Measurements from ENCODE around the gene SLC14A1.

DNA sequence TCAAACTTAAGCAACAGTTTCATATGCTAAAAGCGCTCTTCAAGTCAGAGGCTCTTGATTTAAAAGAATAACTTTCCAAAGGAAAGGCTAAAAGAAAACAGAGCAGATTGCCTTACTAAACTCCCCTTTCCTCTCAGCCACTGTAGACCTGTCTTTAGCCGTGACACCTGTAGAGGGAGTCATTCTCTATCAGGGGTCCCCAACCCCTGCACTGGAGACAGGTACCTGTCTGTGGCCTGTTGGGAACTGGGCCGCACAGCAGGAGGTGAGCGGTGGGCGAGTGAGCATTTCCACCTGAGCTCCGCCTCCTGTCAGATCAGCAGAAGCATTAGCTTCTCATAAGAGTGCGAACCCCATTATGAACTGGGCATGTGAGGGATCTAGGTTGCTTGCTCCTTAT is 9.6 kb downstream of the SLC14A1 start:
- TF ChIP-seq, protein P1, sequence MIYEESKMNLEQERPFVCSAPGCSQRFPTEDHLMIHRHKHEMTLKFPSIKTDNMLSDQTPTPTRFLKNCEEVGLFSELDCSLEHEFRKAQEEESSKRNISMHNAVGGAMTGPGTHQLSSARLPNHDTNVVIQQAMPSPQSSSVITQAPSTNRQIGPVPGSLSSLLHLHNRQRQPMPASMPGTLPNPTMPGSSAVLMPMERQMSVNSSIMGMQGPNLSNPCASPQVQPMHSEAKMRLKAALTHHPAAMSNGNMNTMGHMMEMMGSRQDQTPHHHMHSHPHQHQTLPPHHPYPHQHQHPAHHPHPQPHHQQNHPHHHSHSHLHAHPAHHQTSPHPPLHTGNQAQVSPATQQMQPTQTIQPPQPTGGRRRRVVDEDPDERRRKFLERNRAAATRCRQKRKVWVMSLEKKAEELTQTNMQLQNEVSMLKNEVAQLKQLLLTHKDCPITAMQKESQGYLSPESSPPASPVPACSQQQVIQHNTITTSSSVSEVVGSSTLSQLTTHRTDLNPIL (CRISPR knock-in tag; IDR thresholded peaks at IDR 0.05; ENCODE audit: low read depth), result no peak
- TF ChIP-seq ISL1 (CRISPR knock-in tag; IDR thresholded peaks at IDR 0.05) (no peak), ARNTL (CRISPR knock-in tag; IDR thresholded peaks at IDR 0.05; ENCODE audit: borderline replicate concordance, low read depth) (no peak), CSDC2 (CRISPR knock-in tag; IDR thresholded peaks at IDR 0.05) (no peak), ZFP3 (CRISPR knock-in tag; IDR thresholded peaks at IDR 0.05) (no peak)
